SU-DHL-6 (cell line): ENCODE measurements around the gene GPR12.
"Not testable (repeated sequence)": the region's sequence is repeated elsewhere in the genome, so short reads cannot be mapped to it uniquely, and the experiment has no call there.

Experiments used
- H2AFZ ChIP-seq: fragments of 200-600 bp; sonication (generic); 2 replicates; pipeline ENCODE4 v1.6.1; 2014; ENCODE audit warnings: low read depth, mild to moderate bottlenecking, moderate library complexity, mixed read lengths, antibody characterized with exemption, low read length; ENCODE audit not compliant: severe bottlenecking
- H3F3A ChIP-seq: fragments of 200-600 bp; shearing (Covaris generic); 2 replicates; pipeline ENCODE4 v1.6.0; 2016; ENCODE audit warnings: antibody characterized with exemption, mild to moderate bottlenecking; ENCODE audit not compliant: insufficient read depth
- H3K27ac ChIP-seq: fragments of 200-600 bp; sonication (generic); 2 replicates; pipeline ENCODE4 v1.5.1; 2016; ENCODE audit warnings: low read depth, mild to moderate bottlenecking, low read length, moderate library complexity, mixed read lengths
- H3K27me3 ChIP-seq: fragments of 200-600 bp; sonication (generic), shearing (Covaris generic); 2 replicates; pipeline ENCODE4 v1.6.0; 2014; ENCODE audit warnings: mild to moderate bottlenecking, low read length
- H3K36me3 ChIP-seq: fragments of 200-600 bp; sonication (generic); 2 replicates; pipeline ENCODE4 v1.6.1; 2014; ENCODE audit warnings: mild to moderate bottlenecking, low read length, mixed read lengths
- H3K4me2 ChIP-seq: fragments of 300-600, 200-600 bp; shearing (Covaris generic), sonication (generic); 2 replicates; pipeline ENCODE4 v1.6.0; 2014; ENCODE audit warnings: low read length, low read depth, mild to moderate bottlenecking; ENCODE audit not compliant: poor library complexity, severe bottlenecking
- H3K4me3 ChIP-seq: fragments of 200-600 bp; sonication (generic); 2 replicates; pipeline ENCODE4 v1.5.1; 2014; ENCODE audit warnings: antibody characterized with exemption, low read length, mild to moderate bottlenecking, mixed read lengths; ENCODE audit not compliant: insufficient read depth, poor library complexity, severe bottlenecking
- H3K79me2 ChIP-seq: fragments of 200-600 bp; sonication (generic); 2 replicates; pipeline ENCODE4 v1.6.1; 2014; ENCODE audit warnings: mild to moderate bottlenecking, low read length, moderate library complexity; ENCODE audit not compliant: insufficient read depth
- H3K9ac ChIP-seq: fragments of 200-600 bp; sonication (generic); 2 replicates; pipeline ENCODE4 v1.7.0; 2014; ENCODE audit warnings: mild to moderate bottlenecking, low read length
- H3K9me2 ChIP-seq: fragments of 200-600 bp; sonication (generic); replicated peaks from 2 replicates; pipeline ENCODE4 v1.6.1; 2014; ENCODE audit warnings: low read length; ENCODE audit not compliant: insufficient read depth
- H3K9me3 ChIP-seq: fragments of 200-600 bp; sonication (generic); 2 replicates; pipeline ENCODE4 v1.6.1; 2014; ENCODE audit warnings: low read length, mixed read lengths; ENCODE audit not compliant: insufficient read depth
- H4K20me1 ChIP-seq: fragments of 200-600 bp; sonication (generic); 2 replicates; pipeline ENCODE4 v1.6.1; 2014; ENCODE audit warnings: low read depth, mild to moderate bottlenecking, antibody characterized with exemption, low read length, moderate library complexity, mixed read lengths
- EZH2phosphoT487 ChIP-seq: fragments of 200-600 bp; sonication (generic), shearing (Covaris generic); conservative IDR thresholded peaks from 2 replicates; pipeline ENCODE4 v1.6.1; 2018; ENCODE audit warnings: mild to moderate bottlenecking, antibody characterized with exemption, low read length, moderate library complexity, mixed read lengths
- TF ChIP-seq, protein P1 (sequence below): fragments of 200-600 bp; sonication (generic); IDR thresholded peaks from one replicate; pipeline ENCODE4 v1.5.1; 2017; ENCODE audit warnings: antibody characterized with exemption, mild to moderate bottlenecking, low read length, moderate library complexity; ENCODE audit not compliant: insufficient read depth, poor library complexity, severe bottlenecking

Gene GPR12

DNA sequence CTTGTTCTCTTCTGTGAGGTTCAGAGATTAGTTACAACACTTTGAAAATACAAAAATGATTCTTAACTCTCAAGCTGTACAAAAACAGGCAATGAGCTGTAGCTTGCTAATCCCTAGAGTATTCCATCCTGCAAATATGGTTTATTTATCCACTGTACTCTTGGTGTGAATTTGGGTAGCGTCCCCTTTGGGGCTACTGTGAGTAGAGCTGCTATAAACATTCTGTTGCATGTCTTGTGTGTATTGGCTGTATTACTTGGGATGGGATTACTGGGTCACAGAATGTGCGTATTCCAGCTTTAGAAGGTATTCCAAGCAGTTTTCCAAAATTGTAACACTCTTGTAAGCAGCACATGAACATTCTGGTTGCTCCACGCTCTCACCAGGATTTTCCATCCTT is 33.5 kb downstream of the GPR12 start:
- Histone ChIP-seq H3K27me3 (no peaks in the 10 kb centered on the region), H3K9ac (no peak overlapping the region), H3K4me2 (no peak overlapping the region), H3K27ac (no peak overlapping the region), H3K36me3 (no peaks in the 10 kb centered on the region), H3K9me2 (no peaks in the 10 kb centered on the region), H4K20me1 (no peaks in the 10 kb centered on the region), H3K4me3 (no peak overlapping the region), H3K79me2 (no peaks in the 10 kb centered on the region), H3K9me3 (no peaks in the 10 kb centered on the region), H2AFZ (no peak overlapping the region), H3F3A (no peaks in the 10 kb centered on the region)
- TF ChIP-seq, protein P1, sequence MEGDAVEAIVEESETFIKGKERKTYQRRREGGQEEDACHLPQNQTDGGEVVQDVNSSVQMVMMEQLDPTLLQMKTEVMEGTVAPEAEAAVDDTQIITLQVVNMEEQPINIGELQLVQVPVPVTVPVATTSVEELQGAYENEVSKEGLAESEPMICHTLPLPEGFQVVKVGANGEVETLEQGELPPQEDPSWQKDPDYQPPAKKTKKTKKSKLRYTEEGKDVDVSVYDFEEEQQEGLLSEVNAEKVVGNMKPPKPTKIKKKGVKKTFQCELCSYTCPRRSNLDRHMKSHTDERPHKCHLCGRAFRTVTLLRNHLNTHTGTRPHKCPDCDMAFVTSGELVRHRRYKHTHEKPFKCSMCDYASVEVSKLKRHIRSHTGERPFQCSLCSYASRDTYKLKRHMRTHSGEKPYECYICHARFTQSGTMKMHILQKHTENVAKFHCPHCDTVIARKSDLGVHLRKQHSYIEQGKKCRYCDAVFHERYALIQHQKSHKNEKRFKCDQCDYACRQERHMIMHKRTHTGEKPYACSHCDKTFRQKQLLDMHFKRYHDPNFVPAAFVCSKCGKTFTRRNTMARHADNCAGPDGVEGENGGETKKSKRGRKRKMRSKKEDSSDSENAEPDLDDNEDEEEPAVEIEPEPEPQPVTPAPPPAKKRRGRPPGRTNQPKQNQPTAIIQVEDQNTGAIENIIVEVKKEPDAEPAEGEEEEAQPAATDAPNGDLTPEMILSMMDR, result no peak
- no peak for TF ChIP-seq EZH2phosphoT487

DNA sequence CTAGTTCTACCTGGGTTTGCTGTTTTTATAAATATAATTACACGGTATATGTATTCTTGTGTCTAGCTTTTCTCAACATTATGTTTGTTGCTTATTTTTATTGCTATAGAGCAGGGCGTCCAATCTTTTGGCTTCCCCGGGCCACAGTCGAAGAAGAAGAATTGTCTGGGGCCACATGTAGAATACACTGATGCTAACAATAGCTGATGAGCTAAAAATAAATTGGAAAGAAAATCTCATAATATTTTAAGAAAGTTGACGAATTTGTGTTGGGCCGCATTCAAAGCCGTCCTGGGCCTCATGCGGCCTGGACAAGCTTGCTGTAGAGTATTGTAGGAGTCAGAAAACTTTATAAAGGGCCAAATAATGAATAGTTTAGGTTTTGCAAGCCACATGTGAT is 33.9 kb downstream of the GPR12 start:
- Histone ChIP-seq H3K27ac (no peak overlapping the region), H2AFZ (no peak overlapping the region), H3K4me3 (no peak overlapping the region), H3K79me2 (no peaks in the 10 kb centered on the region), H3K4me2 (no peak overlapping the region), H3K9ac (no peak overlapping the region), H3K9me2 (no peaks in the 10 kb centered on the region), H4K20me1 (no peaks in the 10 kb centered on the region), H3K36me3 (no peaks in the 10 kb centered on the region), H3F3A (no peaks in the 10 kb centered on the region), H3K9me3 (no peaks in the 10 kb centered on the region), H3K27me3 (no peaks in the 10 kb centered on the region)
- TF ChIP-seq, protein P1, result no peak
- TF ChIP-seq EZH2phosphoT487, result no peak

DNA sequence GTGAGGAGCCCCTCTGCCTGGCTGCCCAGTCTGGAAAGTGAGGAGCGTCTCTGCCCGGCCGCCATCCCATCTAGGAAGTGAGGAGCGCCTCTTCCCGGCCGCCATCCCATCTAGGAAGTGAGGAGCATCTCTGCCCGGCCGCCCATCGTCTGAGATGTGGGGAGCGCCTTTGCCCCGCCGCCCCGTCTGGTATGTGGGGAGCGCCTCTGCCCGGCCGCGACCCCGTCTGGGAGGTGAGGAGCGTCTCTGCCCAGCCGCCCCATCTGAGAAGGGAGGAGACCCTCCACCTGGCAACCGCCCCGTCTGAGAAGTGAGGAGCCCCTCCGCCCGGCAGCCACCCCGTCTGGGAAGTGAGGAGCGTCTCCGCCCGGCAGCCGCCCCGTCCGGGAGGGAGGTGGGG is 37.0 kb downstream of the GPR12 start:
- not testable (repeated sequence) for H3K27ac ChIP-seq, H3K4me3 ChIP-seq, H3K9ac ChIP-seq, H3F3A ChIP-seq, H3K9me3 ChIP-seq, H3K36me3 ChIP-seq, H2AFZ ChIP-seq, H3K4me2 ChIP-seq, H3K27me3 ChIP-seq, H4K20me1 ChIP-seq, H3K79me2 ChIP-seq, H3K9me2 ChIP-seq

DNA sequence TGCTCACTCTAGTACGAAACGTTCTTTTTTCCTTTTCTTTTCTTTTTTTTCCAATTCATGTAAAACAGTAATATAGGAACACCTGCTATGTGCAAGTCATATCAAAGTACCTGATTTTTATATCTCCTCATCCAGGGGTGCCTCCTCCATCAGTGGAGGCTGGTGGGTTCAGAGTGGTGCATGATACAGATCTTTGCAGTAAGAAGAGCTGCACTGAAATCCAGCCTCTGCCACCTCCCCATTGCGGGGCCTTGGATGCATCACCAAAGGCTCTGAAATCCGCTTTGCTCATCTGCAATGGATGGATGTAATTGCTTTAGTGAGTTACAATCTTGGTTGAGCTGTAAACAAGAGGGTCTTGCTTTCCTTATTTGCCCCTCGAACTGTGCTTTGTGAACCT is 38.3 kb downstream of the GPR12 start:
- no peak overlapping the region for H2AFZ ChIP-seq
- H3K4me3 ChIP-seq, result no peak overlapping the region
- H3K9me3 ChIP-seq, result no peaks in the 10 kb centered on the region
- no peak overlapping the region for H3K9ac ChIP-seq
- no peaks in the 10 kb centered on the region for H3K9me2 ChIP-seq
- no peak overlapping the region for H3K27ac ChIP-seq
- H3K27me3 ChIP-seq, result no peaks in the 10 kb centered on the region
- TF ChIP-seq EZH2phosphoT487, result no peak
- TF ChIP-seq, protein P1, result no peak
- H3K36me3 ChIP-seq, result no peaks in the 10 kb centered on the region
- H4K20me1 ChIP-seq, result no peaks in the 10 kb centered on the region
- no peaks in the 10 kb centered on the region for H3K79me2 ChIP-seq
- H3K4me2 ChIP-seq, result no peak overlapping the region
- no peaks in the 10 kb centered on the region for H3F3A ChIP-seq
